HCT116 (cell line): ENCODE data around the gene INPP5B. TPM values are rescaled to one million over a fixed set of nuclear protein-coding genes. Genes with fewer than 3 reads are reported as not detected.

Experiments used
- ATAC-seq: fragments of 200-7000 bp; cut with Tn5 transposase; 2 replicates; pipeline ENCODE4 v1.9.1; 2020; ENCODE audit warnings: mild to moderate bottlenecking, moderate library complexity
- BruUV-seq: library from RNA; stranded (reverse); fragments of 400-500 nt; replicated peaks from 2 replicates; lab custom pipeline; 2021; lab: Mats Ljungman, UMichigan
- CTCF ChIA-PET: fragments of 300-600 bp; sonication (Branson Sonifier 250); formaldehyde crosslinking; loops from one replicate; lab custom pipeline; 2021; ENCODE audit warnings: antibody characterized with exemption; lab: Charles Lee
- POLR2A ChIA-PET: fragments of 300-600, 350-600 bp; sonication (Branson Sonifier 250); formaldehyde crosslinking; loops from one replicate; lab custom pipeline; 2021; ENCODE audit warnings: antibody characterized with exemption; lab: Charles Lee
- RAD21 ChIA-PET, 2 experiments: fragments of 300-600 bp; sonication (Branson Sonifier 250); formaldehyde crosslinking; loops; one replicate each; lab custom pipeline; 2023; ENCODE audit warnings: low total read pairs in 2 of 2; ENCODE audit not compliant: uncharacterized antibody in 2 of 2, unreplicated experiment in 2 of 2, low non-redundant PET in 1 of 2; lab: Charles Lee
- DNase-seq: peaks from one replicate; pipeline ENCODE4 v3.0.0-alpha.2; 2010; ENCODE audit warnings: low read depth, low spot score
- H2AFZ ChIP-seq: fragments of 200-600 bp; shearing (Covaris generic), sonication (generic); 2 replicates; pipeline ENCODE4 v1.6.1; 2017; ENCODE audit warnings: low read depth, mixed run types, mixed read lengths, antibody characterized with exemption, low read length; ENCODE audit not compliant: poor library complexity, severe bottlenecking
- H3K27ac ChIP-seq: 2 replicates; pipeline ENCODE4 v1.5.1; 2012; ENCODE audit warnings: low read depth, low read length
- H3K27me3 ChIP-seq: fragments of 200-600 bp; sonication (generic); 2 replicates; pipeline ENCODE4 v1.6.1; 2016; ENCODE audit warnings: mixed run types, low read length, mixed read lengths; ENCODE audit not compliant: insufficient read depth
- H3K36me3 ChIP-seq, 2 experiments: fragments of 200-500 bp in 1 of 2; fragments of 200-600 bp in 1 of 2; sonication (Bioruptor generic) in 1 of 2; sonication (generic) in 1 of 2; 2 replicates each; pipeline versions ENCODE4 v1.5.1 to v1.6.1; 2014 to 2016; ENCODE audit warnings: low read length in 2 of 2, inconsistent platforms in 1 of 2, mixed read lengths in 1 of 2, mixed run types in 1 of 2; ENCODE audit not compliant: insufficient read depth in 2 of 2, control insufficient read depth in 1 of 2
- H3K4me1 ChIP-seq, 2 experiments: fragments of 200-600 bp in 1 of 2; sonication (generic) in 1 of 2; 2 replicates each; pipeline versions ENCODE4 v1.5.1 to v1.6.1; 2012 to 2017; ENCODE audit warnings: low read length in 2 of 2, inconsistent platforms in 1 of 2, mild to moderate bottlenecking in 1 of 2, mixed read lengths in 1 of 2, mixed run types in 1 of 2, moderate library complexity in 1 of 2; ENCODE audit not compliant: insufficient read depth in 2 of 2, control insufficient read depth in 1 of 2
- H3K4me2 ChIP-seq: fragments of 200-600 bp; sonication (generic); 2 replicates; pipeline ENCODE4 v1.6.1; 2017; ENCODE audit warnings: mixed run types, low read length, mixed read lengths
- H3K4me3 ChIP-seq, 2 experiments: fragments of 200-600 bp in 1 of 2; sonication (generic) in 1 of 2; replicated peaks in 1 of 2; 2 replicates each; pipeline ENCODE4 v1.5.1; 2011 to 2016; ENCODE audit warnings: low read length in 2 of 2, control low read depth in 1 of 2, low read depth in 1 of 2, mild to moderate bottlenecking in 1 of 2, mixed read lengths in 1 of 2, mixed run types in 1 of 2
- H3K79me2 ChIP-seq: fragments of 200-600 bp; sonication (generic); 2 replicates; pipeline ENCODE4 v1.6.1; 2017; ENCODE audit warnings: mild to moderate bottlenecking, mixed run types, low read length, moderate library complexity, mixed read lengths; ENCODE audit not compliant: insufficient read depth
- H3K9ac ChIP-seq: fragments of 200-600 bp; sonication (generic); 2 replicates; pipeline ENCODE4 v1.6.1; 2016; ENCODE audit warnings: low read length, mixed read lengths
- H3K9me2 ChIP-seq: fragments of 200-600 bp; sonication (generic), shearing (Covaris generic); 2 replicates; pipeline ENCODE4 v1.6.1; 2017; ENCODE audit warnings: mixed run types, mild to moderate bottlenecking, moderate library complexity; ENCODE audit not compliant: insufficient read depth
- H3K9me3 ChIP-seq, 2 experiments: fragments of 200-500 bp in 1 of 2; fragments of 200-600 bp in 1 of 2; sonication (Bioruptor generic) in 1 of 2; sonication (generic) in 1 of 2; 2 replicates each; pipeline ENCODE4 v1.6.1; 2014 to 2017; ENCODE audit warnings: low read length in 2 of 2, mixed read lengths in 2 of 2, inconsistent platforms in 1 of 2, low read depth in 1 of 2, mild to moderate bottlenecking in 1 of 2, mixed run types in 1 of 2, moderate library complexity in 1 of 2; ENCODE audit not compliant: control insufficient read depth in 1 of 2, insufficient read depth in 1 of 2
- H4K20me1 ChIP-seq: fragments of 200-600 bp; sonication (generic), shearing (Covaris generic); 2 replicates; pipeline ENCODE4 v1.6.1; 2017; ENCODE audit warnings: mixed run types, mild to moderate bottlenecking, moderate library complexity; ENCODE audit not compliant: insufficient read depth
- CBX3 ChIP-seq: IDR thresholded peaks from 2 replicates; pipeline ENCODE4 v1.6.1; 2012; ENCODE audit warnings: low read depth
- CEBPB ChIP-seq: IDR thresholded peaks from 2 replicates; pipeline ENCODE4 v1.6.1; 2012; ENCODE audit warnings: low read depth
- EGR1 ChIP-seq: IDR thresholded peaks from 2 replicates; pipeline ENCODE4 v1.6.1; 2012; ENCODE audit warnings: low read depth
- ELF1 ChIP-seq: IDR thresholded peaks from 2 replicates; pipeline ENCODE4 v1.6.1; 2012; ENCODE audit warnings: low read depth, borderline replicate concordance
- EZH2phosphoT487 ChIP-seq: fragments of 200-600 bp; IDR thresholded peaks from 2 replicates; pipeline ENCODE4 v1.6.1; 2018; ENCODE audit warnings: antibody characterized with exemption, borderline replicate concordance
- JUND ChIP-seq: IDR thresholded peaks from 2 replicates; pipeline ENCODE4 v1.6.1; 2012
- POLR2A ChIP-seq: IDR thresholded peaks from 2 replicates; pipeline ENCODE4 v1.7.0; 2011; ENCODE audit warnings: borderline replicate concordance; ENCODE audit not compliant: insufficient read depth, insufficient read length; ENCODE audit errors: extremely low read depth
- SIN3A ChIP-seq: IDR thresholded peaks from 2 replicates; pipeline ENCODE4 v1.6.1; 2012; ENCODE audit warnings: low read depth
- SP1 ChIP-seq: IDR thresholded peaks from 2 replicates; pipeline ENCODE4 v1.6.1; 2012; ENCODE audit warnings: low read depth
- TCF7L2 ChIP-seq: IDR thresholded peaks from 2 replicates; pipeline ENCODE4 v1.7.0; 2011; ENCODE audit warnings: borderline replicate concordance, inconsistent platforms; ENCODE audit not compliant: insufficient read depth, insufficient read length; ENCODE audit errors: extremely low read depth
- YY1 ChIP-seq: IDR thresholded peaks from 2 replicates; pipeline ENCODE4 v1.6.1; 2011; ENCODE audit warnings: low read length, low read depth, moderate library complexity, mild to moderate bottlenecking; ENCODE audit not compliant: insufficient replicate concordance; ENCODE audit errors: extremely low read depth
- ZFX ChIP-seq: fragments of 450-650 bp; IDR thresholded peaks from 2 replicates; pipeline ENCODE4 v1.6.1; 2017
- ZNF274 ChIP-seq: fragments of 200-500 bp; sonication (Bioruptor generic); IDR thresholded peaks from 2 replicates; pipeline ENCODE4 v1.6.1; 2014; ENCODE audit warnings: mild to moderate bottlenecking, low read depth, low read length, inconsistent platforms
- intact Hi-C: fragments of 100-400 bp; cut with micrococcal nuclease; formaldehyde crosslinking; loops from 2 replicates; pipeline ENCODE4 v1.10.0; 2022
- total RNA-seq: library from RNA; stranded (reverse); gene quantifications from one replicate; pipeline ENCODE4 v1.2.1, GENCODE V29; 2021; ENCODE audit not compliant: unreplicated experiment
- TF ChIP-seq, protein P1 (sequence below): IDR thresholded peaks from 2 replicates; pipeline ENCODE4 v1.6.1; 2012
- TF ChIP-seq, protein P2 (sequence below): IDR thresholded peaks from 2 replicates; pipeline ENCODE4 v1.6.1; 2012

INPP5B gene
- total RNA-seq, 1 experiment from 2014 or later = 20.8 TPM

DNA sequence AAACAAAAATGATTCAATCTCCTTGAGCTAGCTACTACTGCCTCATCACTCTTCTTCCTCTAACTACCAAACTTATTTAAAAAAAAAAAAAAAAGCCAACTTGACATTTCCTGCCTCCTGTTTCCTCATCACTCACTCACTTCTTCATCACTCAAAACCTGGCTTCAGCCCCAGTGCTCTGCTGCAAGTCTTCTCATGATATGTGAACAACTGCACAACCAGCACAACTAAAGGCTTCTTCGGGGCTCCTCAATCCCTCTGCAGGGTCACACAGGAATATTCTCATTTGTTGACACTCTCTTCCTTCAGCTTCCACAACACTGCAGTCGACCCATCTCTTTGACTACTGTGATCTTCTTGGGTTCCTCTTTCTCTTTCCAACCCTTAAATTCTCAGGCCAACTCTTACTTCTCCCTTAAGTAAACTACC is 95.1 kb downstream of the INPP5B start:
- no peak overlapping the region for H3K27ac ChIP-seq
- H4K20me1 ChIP-seq = peaks cover 4% of the 10 kb centered on the region; the same call in 1 of the 2 replicates
- no peaks in the 10 kb centered on the region for H3K27me3 ChIP-seq
- H2AFZ ChIP-seq = no peak overlapping the region
- ChIA-PET RAD21 (no interaction called here), POLR2A (no interaction called here), CTCF (interaction anchor here (2.0 kb wide), 1 partner anchor 8 kb away, joined by 10 read pairs; the partner anchor contains the start of gene MTF1)
- H3K9me2 ChIP-seq = no peaks in the 10 kb centered on the region
- no peak overlapping the region for H3K4me3 ChIP-seq
- no peak overlapping the region for H3K9ac ChIP-seq
- H3K36me3 ChIP-seq = peaks cover 5 to 19% of the 10 kb centered on the region in 2 experiments; a peak in 3 of 4 replicates
- ATAC-seq (no peak), DNase-seq (no peak)
- H3K79me2 ChIP-seq = peaks cover 90% of the 10 kb centered on the region
- no TSS peak for BruUV-seq
- no peaks in the 10 kb centered on the region for H3K4me1 ChIP-seq
- TF ChIP-seq POLR2A (no peak), TCF7L2 (no peak), YY1 (no peak), SIN3A (no peak), CEBPB (no peak), EGR1 (no peak), CBX3 (no peak), EZH2phosphoT487 (no peak), ZNF274 (no peak), ELF1 (no peak), SP1 (no peak), JUND (no peak), ZFX (no peak)
- TF ChIP-seq, protein P1, sequence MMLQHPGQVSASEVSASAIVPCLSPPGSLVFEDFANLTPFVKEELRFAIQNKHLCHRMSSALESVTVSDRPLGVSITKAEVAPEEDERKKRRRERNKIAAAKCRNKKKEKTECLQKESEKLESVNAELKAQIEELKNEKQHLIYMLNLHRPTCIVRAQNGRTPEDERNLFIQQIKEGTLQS = no peak
- TF ChIP-seq, protein P2, sequence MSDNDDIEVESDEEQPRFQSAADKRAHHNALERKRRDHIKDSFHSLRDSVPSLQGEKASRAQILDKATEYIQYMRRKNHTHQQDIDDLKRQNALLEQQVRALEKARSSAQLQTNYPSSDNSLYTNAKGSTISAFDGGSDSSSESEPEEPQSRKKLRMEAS = no peak
- no peak overlapping the region for H3K4me2 ChIP-seq
- H3K9me3 ChIP-seq = no peaks in the 10 kb centered on the region
- intact Hi-C loops = no loop called here
